GM18858 (cell line): Measurements from ENCODE around the gene BCORL1.

Experiments
- ATAC-seq: cut with Tn5 transposase; IDR thresholded peaks from one replicate; pipeline ENCODE4 v1.9.1; 2021; ENCODE audit not compliant: unreplicated experiment

The BCORL1 gene

GRCh38 chrX:130013661-130014060 is 31.2 kb downstream of the BCORL1 start:
- ATAC-seq, result no peak

DNA sequence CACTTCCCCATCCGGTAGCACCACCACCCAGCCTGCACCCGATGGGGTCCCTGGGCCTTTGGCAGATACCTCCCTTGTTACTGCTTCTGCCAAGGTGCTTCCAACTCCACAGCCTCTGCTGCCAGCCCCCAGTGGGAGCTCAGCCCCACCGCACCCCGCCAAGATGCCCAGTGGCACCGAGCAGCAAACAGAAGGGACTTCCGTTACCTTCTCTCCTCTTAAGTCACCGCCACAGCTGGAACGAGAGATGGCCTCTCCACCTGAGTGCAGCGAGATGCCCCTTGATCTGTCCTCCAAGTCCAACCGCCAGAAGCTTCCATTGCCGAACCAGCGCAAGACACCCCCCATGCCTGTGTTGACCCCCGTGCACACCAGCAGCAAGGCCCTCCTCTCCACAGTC is 31.9 kb downstream of the BCORL1 start:
- ATAC-seq, result no peak

GRCh38 chrX:130014770-130015169 is 32.3 kb downstream of the BCORL1 start:
- ATAC-seq, result no peak

GRCh38 chrX:130015181-130015580 is 32.7 kb downstream of the BCORL1 start:
- ATAC-seq, result no peak

GRCh38 chrX:130018143-130018542 is 35.7 kb downstream of the BCORL1 start:
- no peak for ATAC-seq

GRCh38 chrX:130020661-130021324 is 38.4 kb downstream of the BCORL1 start:
- no peak for ATAC-seq

GRCh38 chrX:130024127-130024526 is 41.7 kb downstream of the BCORL1 start:
- ATAC-seq, result peak; percentile 90

DNA sequence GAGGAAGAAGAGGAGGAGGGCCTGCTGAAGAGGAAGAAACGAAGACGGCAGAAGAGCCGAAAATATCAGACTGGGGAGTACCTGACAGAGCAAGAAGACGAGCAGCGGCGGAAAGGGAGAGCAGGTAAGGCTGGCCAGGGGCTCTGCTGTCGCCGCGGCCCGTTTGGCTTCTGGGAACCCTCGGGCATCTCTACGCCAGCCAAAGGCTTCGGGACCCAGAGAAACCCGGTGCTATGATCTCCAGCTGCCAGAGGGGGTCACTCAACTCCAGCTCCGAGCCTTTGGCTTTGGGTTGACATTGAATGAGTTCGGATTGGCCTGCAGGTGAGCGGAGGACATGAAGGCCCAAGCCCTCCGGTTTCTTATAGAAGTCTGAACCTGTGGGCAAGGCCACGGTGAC is 42.8 kb downstream of the BCORL1 start:
- no peak for ATAC-seq

DNA sequence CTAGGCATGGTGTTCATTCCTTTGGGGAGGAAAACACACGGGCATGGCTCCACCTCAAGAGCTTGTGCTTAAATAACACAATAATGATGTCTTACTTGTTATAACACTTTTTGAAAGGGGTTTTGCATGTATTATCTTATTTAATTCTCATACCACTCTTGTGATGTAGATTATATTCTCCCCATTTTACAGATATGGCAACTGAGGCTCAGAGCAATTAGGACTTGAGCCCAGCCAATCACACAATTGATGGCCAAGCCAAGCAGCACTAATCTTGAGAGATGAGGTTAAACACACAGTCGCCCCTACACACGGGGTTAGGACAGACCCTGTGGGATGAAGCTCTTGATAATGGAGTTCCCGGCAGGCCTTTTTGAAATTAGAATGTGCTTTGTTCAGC is 45.1 kb downstream of the BCORL1 start:
- no peak for ATAC-seq

- no peak for ATAC-seq
These were observed 45.8 kb downstream of the BCORL1 start for GRCh38 chrX:130028196-130028595.

DNA sequence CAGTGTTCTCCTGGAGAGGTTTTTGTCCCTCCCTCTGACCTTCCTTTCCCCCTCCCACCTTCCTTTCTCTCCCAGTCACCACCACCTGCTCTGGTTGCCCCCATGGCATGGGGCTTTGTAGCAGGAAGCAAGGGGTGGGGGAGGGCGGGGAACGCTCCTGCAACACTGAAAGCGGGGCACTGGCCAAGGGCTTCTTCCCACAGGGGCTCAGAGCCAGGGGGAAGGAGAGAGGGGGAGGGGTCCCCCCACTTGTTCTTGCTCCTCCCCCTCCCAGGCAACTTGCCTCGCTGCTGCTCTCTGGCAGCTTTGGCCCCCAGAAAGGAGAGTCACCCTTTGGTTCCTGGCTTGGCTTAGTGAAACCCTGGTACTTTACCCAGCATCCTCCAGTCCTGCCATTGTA is 48.4 kb downstream of the BCORL1 start:
- no peak for ATAC-seq

- ATAC-seq, result no peak
These were observed 50.1 kb downstream of the BCORL1 start for GRCh38 chrX:130032552-130032951.

- ATAC-seq, result no peak
These were observed 51.7 kb downstream of the BCORL1 start for GRCh38 chrX:130034178-130034577.

GRCh38 chrX:130039847-130040246 is 57.4 kb downstream of the BCORL1 start:
- ATAC-seq, result no peak

DNA sequence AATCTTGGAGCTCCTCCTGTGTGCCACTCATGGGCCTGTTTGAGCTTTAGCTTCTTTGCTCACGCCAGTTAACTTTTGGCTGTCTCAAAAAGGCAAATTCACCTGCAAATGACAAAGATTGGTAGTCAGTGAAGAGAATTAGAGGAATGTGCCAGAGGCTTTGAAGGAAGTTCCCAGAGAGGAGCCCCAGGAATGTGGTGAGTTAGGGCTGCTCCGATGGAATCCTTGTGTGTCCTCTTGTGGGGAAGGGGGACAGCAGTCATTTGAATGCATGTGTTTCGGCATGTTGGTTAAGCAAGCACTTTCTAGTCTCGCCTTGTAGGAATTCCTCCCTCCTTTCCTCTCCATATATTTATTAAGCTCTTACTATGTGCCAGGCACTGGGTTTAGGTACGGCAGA is 65.0 kb downstream of the BCORL1 start:
- ATAC-seq, result no peak

- no peak for ATAC-seq
These were observed 66.3 kb downstream of the BCORL1 start for GRCh38 chrX:130048686-130049222.

- no peak for ATAC-seq
These were observed 67.4 kb downstream of the BCORL1 start for GRCh38 chrX:130049821-130050220.

DNA sequence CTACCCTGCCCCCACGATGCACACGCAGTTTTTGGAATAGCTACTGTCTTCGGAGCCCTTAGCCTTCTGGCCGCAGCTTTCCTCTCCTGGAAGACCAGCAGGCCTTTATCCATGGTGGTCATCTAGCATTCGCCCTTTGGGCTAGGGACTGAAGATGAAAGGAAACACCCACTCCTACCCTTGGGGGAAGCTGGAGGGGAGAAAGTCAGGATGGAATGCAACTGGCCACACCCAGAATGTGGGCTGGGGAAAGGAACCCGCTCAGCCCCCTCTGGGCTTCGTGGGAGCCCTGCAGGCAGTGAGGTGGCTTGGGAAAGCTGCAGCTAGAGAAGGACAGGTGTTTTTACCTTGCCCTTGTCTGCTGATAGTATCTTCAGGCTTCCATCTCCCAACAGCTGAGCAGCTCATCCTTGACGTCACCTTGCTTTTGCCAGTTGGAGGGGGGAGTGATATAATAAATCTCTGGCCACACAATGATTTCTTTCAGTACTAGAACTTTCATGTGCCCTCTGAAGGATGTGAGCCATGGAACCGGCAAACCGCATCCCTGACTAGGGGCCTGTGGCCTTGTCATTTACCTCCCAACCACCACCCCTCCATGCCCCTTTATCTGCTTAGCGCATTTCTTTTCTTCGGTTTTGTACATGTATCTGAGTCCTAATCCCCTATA is 68.9 kb downstream of the BCORL1 start:
- ATAC-seq, result no peak

DNA sequence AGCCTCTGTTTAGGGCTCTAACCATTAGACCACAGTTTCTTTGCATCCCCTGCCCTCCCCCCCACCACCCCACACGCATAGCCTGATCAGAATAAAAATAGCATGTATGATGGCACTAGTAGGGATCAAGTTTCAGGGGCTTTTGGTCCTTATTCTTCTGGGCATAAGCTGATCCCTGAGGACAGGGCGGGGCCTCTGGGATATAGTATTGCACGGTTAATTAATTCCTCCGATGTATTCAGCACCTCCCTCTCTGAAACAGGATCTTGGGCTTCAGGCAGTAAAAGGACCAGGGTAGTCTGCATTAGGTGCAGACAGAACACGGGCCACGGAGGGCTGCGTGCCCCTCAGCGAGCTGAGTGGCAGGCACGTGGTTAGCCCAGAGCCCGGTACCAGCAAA is 70.8 kb downstream of the BCORL1 start:
- no peak for ATAC-seq

GRCh38 chrX:130055103-130055502 is 72.7 kb downstream of the BCORL1 start:
- no peak for ATAC-seq

DNA sequence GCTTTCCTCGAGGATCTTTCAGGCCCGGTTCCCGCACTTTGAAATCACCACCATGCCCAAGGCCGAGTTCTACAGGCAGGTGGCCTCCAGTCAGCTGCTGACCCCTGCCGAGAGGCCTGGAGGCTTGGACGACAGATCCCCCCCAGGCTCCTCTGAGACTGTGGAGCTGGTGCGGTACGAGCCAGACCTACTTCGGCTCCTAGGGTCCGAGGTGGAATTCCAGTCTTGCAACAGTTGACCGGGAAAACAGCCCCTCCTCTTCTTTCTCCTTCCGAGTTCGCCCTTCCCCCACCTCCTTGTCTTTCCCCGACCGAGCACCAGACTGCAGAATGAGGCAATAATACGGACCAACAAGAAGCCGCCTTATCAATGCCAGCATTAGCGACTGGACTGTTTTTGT is 73.5 kb downstream of the BCORL1 start:
- ATAC-seq, result no peak

GRCh38 chrX:130057209-130057608 is 74.8 kb downstream of the BCORL1 start:
- no peak for ATAC-seq

DNA sequence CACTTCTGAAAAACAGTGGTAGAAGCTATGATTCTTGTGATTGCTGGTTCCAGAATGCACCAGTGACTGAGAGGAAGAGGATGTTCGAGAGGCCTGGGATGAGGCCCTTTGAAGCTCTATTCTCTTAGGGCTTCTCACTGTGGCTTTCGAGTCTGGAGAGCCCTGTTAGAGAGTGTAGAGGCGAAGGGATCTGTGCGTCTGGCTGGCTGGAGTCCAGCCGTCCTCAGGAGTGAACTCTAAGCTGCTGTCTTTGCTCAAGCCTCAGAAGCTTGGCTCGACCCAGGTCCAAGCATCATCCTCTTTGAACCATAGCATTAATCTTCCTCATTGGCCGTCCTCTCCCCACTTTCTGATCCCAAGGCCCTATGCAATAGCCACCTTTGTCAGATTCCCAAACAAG is 76.2 kb downstream of the BCORL1 start:
- ATAC-seq, result no peak
